ENCODE results near the gene ATXN1.

DNA sequence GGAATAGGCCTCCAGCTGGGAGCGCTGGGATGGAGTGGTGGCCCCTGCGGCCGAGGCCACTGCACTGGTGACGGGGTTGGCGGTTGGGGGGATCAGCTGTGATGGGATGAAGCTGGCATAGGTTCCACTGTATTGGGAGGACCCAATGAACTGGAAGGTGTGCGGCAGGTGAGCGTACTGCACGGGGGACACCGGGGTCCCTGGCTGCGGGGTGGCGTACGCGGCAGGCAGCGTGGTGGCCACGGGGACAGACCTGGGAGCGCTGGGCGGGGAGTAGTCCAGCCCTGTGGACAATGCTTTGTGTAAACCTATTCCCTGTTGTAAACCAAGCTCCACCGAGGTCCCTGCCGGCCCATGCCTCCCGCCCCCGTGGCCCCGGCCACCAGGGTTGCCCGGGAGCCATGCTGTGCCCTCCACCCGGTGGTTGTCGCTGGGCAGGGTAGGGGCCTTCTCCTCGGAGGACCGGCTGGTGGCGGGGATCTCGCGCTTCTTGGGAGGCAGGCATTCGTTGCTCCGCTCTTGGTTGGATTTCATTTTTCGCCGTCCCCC is 433.4 kb downstream of the ATXN1 start:
- TF ChIP-seq, protein P1, sequence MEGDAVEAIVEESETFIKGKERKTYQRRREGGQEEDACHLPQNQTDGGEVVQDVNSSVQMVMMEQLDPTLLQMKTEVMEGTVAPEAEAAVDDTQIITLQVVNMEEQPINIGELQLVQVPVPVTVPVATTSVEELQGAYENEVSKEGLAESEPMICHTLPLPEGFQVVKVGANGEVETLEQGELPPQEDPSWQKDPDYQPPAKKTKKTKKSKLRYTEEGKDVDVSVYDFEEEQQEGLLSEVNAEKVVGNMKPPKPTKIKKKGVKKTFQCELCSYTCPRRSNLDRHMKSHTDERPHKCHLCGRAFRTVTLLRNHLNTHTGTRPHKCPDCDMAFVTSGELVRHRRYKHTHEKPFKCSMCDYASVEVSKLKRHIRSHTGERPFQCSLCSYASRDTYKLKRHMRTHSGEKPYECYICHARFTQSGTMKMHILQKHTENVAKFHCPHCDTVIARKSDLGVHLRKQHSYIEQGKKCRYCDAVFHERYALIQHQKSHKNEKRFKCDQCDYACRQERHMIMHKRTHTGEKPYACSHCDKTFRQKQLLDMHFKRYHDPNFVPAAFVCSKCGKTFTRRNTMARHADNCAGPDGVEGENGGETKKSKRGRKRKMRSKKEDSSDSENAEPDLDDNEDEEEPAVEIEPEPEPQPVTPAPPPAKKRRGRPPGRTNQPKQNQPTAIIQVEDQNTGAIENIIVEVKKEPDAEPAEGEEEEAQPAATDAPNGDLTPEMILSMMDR (IDR thresholded peaks at IDR 0.05), result no peak
- no peak for TF ChIP-seq POLR2A (IDR thresholded peaks at IDR 0.05)
